MM.1S (cell line): ENCODE measurements around the gene MYO1F.

ENCODE experiments used
- DNase-seq: peaks from one replicate; pipeline ENCODE4 v3.0.0-alpha.2; 2015
- H2AFZ ChIP-seq: fragments of 300-600 bp; sonication (generic); 2 replicates; pipeline ENCODE4 v1.6.0; 2016; ENCODE audit warnings: antibody characterized with exemption, low read length
- H3F3A ChIP-seq: fragments of 300-600 bp; sonication (generic); 2 replicates; pipeline ENCODE4 v1.6.1; 2016; ENCODE audit warnings: mild to moderate bottlenecking, antibody characterized with exemption, low read length, moderate library complexity, mixed read lengths; ENCODE audit not compliant: insufficient read depth
- H3K27ac ChIP-seq: fragments of 300-600 bp; sonication (generic); 2 replicates; pipeline ENCODE4 v1.5.1; 2016; ENCODE audit warnings: mild to moderate bottlenecking, low read length
- H3K27me3 ChIP-seq: fragments of 300-600 bp; sonication (generic); replicated peaks from 2 replicates; pipeline ENCODE4 v1.6.0; 2016; ENCODE audit warnings: low read length; ENCODE audit not compliant: insufficient read depth
- H3K36me3 ChIP-seq: fragments of 300-600 bp; sonication (generic); replicated peaks from 2 replicates; pipeline ENCODE4 v1.6.1; 2016; ENCODE audit warnings: mild to moderate bottlenecking, low read length, mixed read lengths; ENCODE audit not compliant: insufficient read depth
- H3K4me1 ChIP-seq: fragments of 300-600 bp; sonication (generic); 2 replicates; pipeline ENCODE4 v1.6.1; 2016; ENCODE audit warnings: low read length, mixed read lengths
- H3K4me2 ChIP-seq: fragments of 300-600 bp; sonication (generic); 2 replicates; pipeline ENCODE4 v1.6.0; 2016; ENCODE audit warnings: low read depth, low read length
- H3K4me3 ChIP-seq: fragments of 300-600 bp; sonication (generic); 2 replicates; pipeline ENCODE4 v1.5.1; 2016; ENCODE audit warnings: low read length, mixed read lengths
- H3K79me2 ChIP-seq: fragments of 300-600 bp; sonication (generic); 2 replicates; pipeline ENCODE4 v1.6.1; 2016; ENCODE audit warnings: mixed run types, low read length, mixed read lengths
- H3K9ac ChIP-seq: fragments of 300-600 bp; sonication (generic); 2 replicates; pipeline ENCODE4 v1.6.1; 2016; ENCODE audit warnings: low read length, mixed read lengths
- H3K9me2 ChIP-seq: fragments of 300-600 bp; sonication (generic); replicated peaks from 2 replicates; pipeline ENCODE4 v1.6.1; 2016; ENCODE audit warnings: mild to moderate bottlenecking, low read length, mixed read lengths; ENCODE audit not compliant: insufficient read depth
- H3K9me3 ChIP-seq: fragments of 300-600 bp; sonication (generic); replicated peaks from 2 replicates; pipeline ENCODE4 v1.6.1; 2016; ENCODE audit warnings: mild to moderate bottlenecking, low read length, mixed read lengths; ENCODE audit not compliant: insufficient read depth
- H4K20me1 ChIP-seq: fragments of 300-600 bp; sonication (generic); 2 replicates; pipeline ENCODE4 v1.6.1; 2016; ENCODE audit warnings: mild to moderate bottlenecking, low read length, moderate library complexity, mixed read lengths; ENCODE audit not compliant: insufficient read depth
- CTCF ChIP-seq: fragments of 300-600 bp; sonication (generic); IDR thresholded peaks from 2 replicates; pipeline ENCODE4 v1.5.1; 2016; ENCODE audit warnings: antibody characterized with exemption, low read length, mixed read lengths
- EZH2 ChIP-seq: fragments of 300-600 bp; sonication (generic); optimal IDR thresholded peaks from 2 replicates; pipeline ENCODE3; 2017; ENCODE audit warnings: low read depth, mild to moderate bottlenecking, antibody characterized with exemption, low read length, mixed read lengths
- EZH2phosphoT487 ChIP-seq: fragments of 300-600 bp; sonication (generic); IDR thresholded peaks from 2 replicates; pipeline ENCODE4 v1.6.1; 2018; ENCODE audit warnings: antibody characterized with exemption, low read length

Gene MYO1F

GRCh38 chr19:8537099-8537498, 40.1 kb downstream of the MYO1F start:
- TF ChIP-seq CTCF: no peak
- no peak for TF ChIP-seq EZH2phosphoT487
- no peak for TF ChIP-seq EZH2
- no peak for DNase-seq
- Histone ChIP-seq H3K79me2 (no peaks in the 10 kb centered on the region), H3K9me2 (no peaks in the 10 kb centered on the region), H4K20me1 (no peaks in the 10 kb centered on the region), H3K27me3 (peaks cover 78% of the 10 kb centered on the region), H3K9ac (no peak overlapping the region), H3F3A (no peaks in the 10 kb centered on the region), H3K36me3 (no peaks in the 10 kb centered on the region), H3K4me2 (no peak overlapping the region), H3K27ac (no peak overlapping the region), H3K4me3 (no peak overlapping the region), H2AFZ (no peak overlapping the region), H3K9me3 (no peaks in the 10 kb centered on the region), H3K4me1 (no peaks in the 10 kb centered on the region)

- Histone ChIP-seq H4K20me1 (no peaks in the 10 kb centered on the region), H3K9me2 (no peaks in the 10 kb centered on the region), H3K79me2 (no peaks in the 10 kb centered on the region), H3K9ac (no peak overlapping the region), H3K4me2 (no peak overlapping the region), H3K4me3 (no peak overlapping the region), H3F3A (no peaks in the 10 kb centered on the region), H3K36me3 (no peaks in the 10 kb centered on the region), H3K27ac (no peak overlapping the region), H3K4me1 (no peaks in the 10 kb centered on the region), H3K27me3 (peaks cover 78% of the 10 kb centered on the region), H3K9me3 (no peaks in the 10 kb centered on the region), H2AFZ (no peak overlapping the region)
- TF ChIP-seq EZH2phosphoT487: no peak
- TF ChIP-seq CTCF: no peak
- TF ChIP-seq EZH2: no peak
- no peak for DNase-seq
These were observed 41.0 kb downstream of the MYO1F start for GRCh38 chr19:8536282-8536681.

- no peaks in the 10 kb centered on the region for H3K36me3 ChIP-seq
- H3K9me2 ChIP-seq: no peaks in the 10 kb centered on the region
- H3K27me3 ChIP-seq: peaks cover 89% of the 10 kb centered on the region
- H3F3A ChIP-seq: no peaks in the 10 kb centered on the region
- H3K9ac ChIP-seq: no peak overlapping the region
- no peak overlapping the region for H2AFZ ChIP-seq
- TF ChIP-seq CTCF: no peak
- TF ChIP-seq EZH2: no peak
- TF ChIP-seq EZH2phosphoT487: no peak
- no peak overlapping the region for H3K27ac ChIP-seq
- H3K4me1 ChIP-seq: no peaks in the 10 kb centered on the region
- H3K4me2 ChIP-seq: no peak overlapping the region
- no peaks in the 10 kb centered on the region for H4K20me1 ChIP-seq
- no peak for DNase-seq
- no peaks in the 10 kb centered on the region for H3K9me3 ChIP-seq
- H3K79me2 ChIP-seq: no peaks in the 10 kb centered on the region
- H3K4me3 ChIP-seq: no peak overlapping the region
These were observed 45.0 kb downstream of the MYO1F start for GRCh38 chr19:8532225-8532624.

GRCh38 chr19:8531470-8531869, 45.8 kb downstream of the MYO1F start:
- H3K9me2 ChIP-seq: no peaks in the 10 kb centered on the region

More at GRCh38 chr19:8531470-8531869, 45.8 kb downstream of the MYO1F start:
- DNase-seq: no peak
- Histone ChIP-seq H3K27me3 (peaks cover 88% of the 10 kb centered on the region), H3F3A (no peaks in the 10 kb centered on the region), H3K27ac (no peak overlapping the region), H3K9me3 (no peaks in the 10 kb centered on the region), H2AFZ (no peak overlapping the region), H3K4me1 (no peaks in the 10 kb centered on the region), H3K4me3 (no peak overlapping the region), H4K20me1 (no peaks in the 10 kb centered on the region), H3K79me2 (no peaks in the 10 kb centered on the region), H3K36me3 (no peaks in the 10 kb centered on the region), H3K9ac (no peak overlapping the region), H3K4me2 (no peak overlapping the region)
- TF ChIP-seq EZH2 (no peak), EZH2phosphoT487 (no peak)
